IMR-90 (cell line): Measurements from ENCODE around the gene ADTRP. TPM values are rescaled to one million over a fixed set of nuclear protein-coding genes. Genes with fewer than 3 reads are reported as not detected.

Experiments
- ATAC-seq: fragments of 200-7000 bp; cut with Tn5 transposase; 2 replicates; pipeline ENCODE4 v1.9.1; 2020; ENCODE audit warnings: low read depth, mild to moderate bottlenecking, moderate library complexity
- BruUV-seq: library from RNA; stranded (reverse); fragments of 400-500 nt; replicated peaks from 2 replicates; lab custom pipeline; 2021; lab: Mats Ljungman, UMichigan
- CTCF ChIA-PET: fragments of 300-600 bp; formaldehyde crosslinking; extraction: SDS; loops from one replicate; lab custom pipeline; 2021; ENCODE audit warnings: antibody characterized with exemption; lab: Yijun Ruan, JAX
- POLR2A ChIA-PET: fragments of 300-600 bp; sonication (Branson Sonifier 250); formaldehyde crosslinking; loops from one replicate; lab custom pipeline; 2022; ENCODE audit warnings: antibody characterized with exemption; ENCODE audit not compliant: unreplicated experiment; lab: Charles Lee
- DNase-seq: peaks from one replicate; pipeline ENCODE4 v3.0.0; 2013
- H2AFZ ChIP-seq: replicated peaks from 2 replicates; pipeline ENCODE3; 2013; ENCODE audit warnings: low read length, mild to moderate bottlenecking; ENCODE audit not compliant: poor library complexity
- H2AK5ac ChIP-seq: 2 replicates; pipeline ENCODE4 v1.6.1; 2013; ENCODE audit warnings: low read depth, low read length, inconsistent platforms
- H2AK9ac ChIP-seq: replicated peaks from 2 replicates; pipeline ENCODE3; 2013; ENCODE audit warnings: mild to moderate bottlenecking, low read depth, low read length, moderate library complexity; ENCODE audit not compliant: poor library complexity
- H2BK120ac ChIP-seq: 2 replicates; pipeline ENCODE4 v1.6.1; 2013; ENCODE audit warnings: low read depth, low read length, inconsistent platforms
- H2BK15ac ChIP-seq: 3 replicates; pipeline ENCODE4 v1.6.1; 2013; ENCODE audit warnings: low read depth, low read length, inconsistent platforms
- H2BK20ac ChIP-seq: 2 replicates; pipeline ENCODE4 v1.6.1; 2013; ENCODE audit warnings: low read depth, mild to moderate bottlenecking, inconsistent platforms, low read length, moderate library complexity
- H2BK5ac ChIP-seq: 2 replicates; pipeline ENCODE4 v1.6.1; 2013; ENCODE audit warnings: mild to moderate bottlenecking, low read depth, low read length, inconsistent platforms; ENCODE audit not compliant: poor library complexity, severe bottlenecking
- H3K14ac ChIP-seq: replicated peaks from 2 replicates; pipeline ENCODE4 v1.6.1; 2013; ENCODE audit warnings: low read depth, low read length, inconsistent platforms
- H3K18ac ChIP-seq: 2 replicates; pipeline ENCODE4 v1.6.1; 2013; ENCODE audit warnings: low read depth, low read length, control low read depth
- H3K23ac ChIP-seq: 2 replicates; pipeline ENCODE4 v1.6.1; 2013; ENCODE audit warnings: low read depth, low read length, inconsistent platforms
- H3K27ac ChIP-seq: 2 replicates; pipeline ENCODE4 v1.5.1; 2013; ENCODE audit warnings: mild to moderate bottlenecking, control low read depth, low read length; ENCODE audit not compliant: insufficient read depth
- H3K27me3 ChIP-seq: 2 replicates; pipeline ENCODE4 v1.6.1; 2013; ENCODE audit warnings: low read length; ENCODE audit not compliant: control insufficient read depth, insufficient read depth
- H3K36me3 ChIP-seq: 2 replicates; pipeline ENCODE4 v1.6.1; 2013; ENCODE audit warnings: low read length, mixed read lengths; ENCODE audit not compliant: control insufficient read depth, insufficient read depth
- H3K4ac ChIP-seq: 2 replicates; pipeline ENCODE4 v1.6.1; 2013; ENCODE audit warnings: low read depth, low read length, inconsistent platforms
- H3K4me1 ChIP-seq: 2 replicates; pipeline ENCODE4 v1.6.1; 2013; ENCODE audit warnings: low read length, mixed read lengths; ENCODE audit not compliant: control insufficient read depth, insufficient read depth
- H3K4me2 ChIP-seq: 2 replicates; pipeline ENCODE4 v1.6.1; 2013; ENCODE audit warnings: low read depth, mild to moderate bottlenecking, control low read depth, low read length, moderate library complexity
- H3K4me3 ChIP-seq: 2 replicates; pipeline ENCODE4 v1.5.1; 2013; ENCODE audit warnings: low read depth, mild to moderate bottlenecking, control low read depth, low read length, moderate library complexity; ENCODE audit not compliant: insufficient read depth
- H3K56ac ChIP-seq: 2 replicates; pipeline ENCODE4 v1.6.1; 2013; ENCODE audit warnings: low read length, inconsistent platforms; ENCODE audit not compliant: insufficient read depth; ENCODE audit errors: extremely low read depth
- H3K79me1 ChIP-seq, 2 experiments: 2 replicates each; pipeline ENCODE4 v1.6.1; 2013; ENCODE audit warnings: low read length in 2 of 2, inconsistent platforms in 1 of 2, low read depth in 1 of 2
- H3K9ac ChIP-seq: 2 replicates; pipeline ENCODE4 v1.6.1; 2013; ENCODE audit warnings: low read depth, low read length, control low read depth
- H3K9me1 ChIP-seq: 2 replicates; pipeline ENCODE4 v1.6.1; 2013; ENCODE audit warnings: low read length, inconsistent platforms; ENCODE audit not compliant: insufficient read depth
- H3K9me3 ChIP-seq: 2 replicates; pipeline ENCODE4 v1.6.1; 2013; ENCODE audit warnings: low read length; ENCODE audit not compliant: control insufficient read depth, insufficient read depth
- H4K20me1 ChIP-seq: 2 replicates; pipeline ENCODE4 v1.6.1; 2013; ENCODE audit warnings: low read length, inconsistent platforms; ENCODE audit not compliant: insufficient read depth
- H4K5ac ChIP-seq: 2 replicates; pipeline ENCODE4 v1.6.1; 2013; ENCODE audit warnings: mild to moderate bottlenecking, low read depth, low read length, control low read depth
- H4K8ac ChIP-seq, 2 experiments: 2 replicates each; pipeline ENCODE4 v1.6.1; 2013; ENCODE audit warnings: low read depth in 2 of 2, low read length in 2 of 2, control low read depth in 1 of 2, inconsistent platforms in 1 of 2
- H4K91ac ChIP-seq: 2 replicates; pipeline ENCODE4 v1.6.1; 2013; ENCODE audit warnings: low read depth, low read length, inconsistent platforms; ENCODE audit not compliant: insufficient read depth
- BHLHE40 ChIP-seq: fragments of 150-350 bp; IDR thresholded peaks from 2 replicates; pipeline ENCODE4 v1.6.1; 2016; ENCODE audit warnings: mild to moderate bottlenecking, low read depth, low read length
- CEBPB ChIP-seq: IDR thresholded peaks from 2 replicates; pipeline ENCODE4 v1.6.1; 2012; ENCODE audit warnings: low read depth, low read length, improper control_type of control experiment
- FOS ChIP-seq: fragments of 150-350 bp; IDR thresholded peaks from 2 replicates; pipeline ENCODE4 v1.6.1; 2016; ENCODE audit warnings: low read depth, low read length
- RFX5 ChIP-seq: IDR thresholded peaks from 2 replicates; pipeline ENCODE4 v1.8.0; 2012; ENCODE audit warnings: low read depth, mild to moderate bottlenecking, low read length, moderate library complexity
- SMC3 ChIP-seq: fragments of 150-350 bp; IDR thresholded peaks from 2 replicates; pipeline ENCODE4 v1.6.1; 2016; ENCODE audit warnings: low read depth, mild to moderate bottlenecking, antibody characterized with exemption, low read length, moderate library complexity
- USF2 ChIP-seq: fragments of 150-350 bp; IDR thresholded peaks from 2 replicates; pipeline ENCODE4 v1.6.1; 2017; ENCODE audit warnings: mild to moderate bottlenecking, antibody characterized with exemption, low read length, low read depth
- dilution Hi-C: fragments of 300-500 bp; cut with HindIII; formaldehyde crosslinking; loops from one replicate; pipeline ENCODE4 v1.14.3; 2018; ENCODE audit warnings: low sequenced_read_pairs; ENCODE audit not compliant: unreplicated experiment
- in situ Hi-C: fragments of 300-500 bp; cut with MboI; formaldehyde crosslinking; loops from 3 replicates; pipeline ENCODE4 v1.14.3; 2019; ENCODE audit warnings: low sequenced_read_pairs, inconsistent platforms, mixed read lengths
- intact Hi-C: fragments of 100-400 bp; cut with micrococcal nuclease; formaldehyde crosslinking; loops from 2 replicates; pipeline ENCODE4 v1.10.0; 2022
- polyA plus RNA-seq, 3 experiments: library from polyadenylated mRNA; depleted of rRNA; stranded (reverse); fragments of >200 nt; gene quantifications; 2 replicates each; pipeline ENCODE4 v1.2.3, GENCODE V29; 2012; ENCODE audit warnings: low replicate concordance in 1 of 3
- total RNA-seq: library from RNA; depleted of rRNA; stranded (reverse); fragments of >200 nt; gene quantifications from 2 replicates; pipeline ENCODE4 v1.2.3, GENCODE V29; 2012

The ADTRP gene
- total and polyA plus RNA-seq, 2 of the 4 experiments (the other 2 are of a cell fraction), result 0.50 to 0.72 TPM

GRCh38 chr6:11718463-11718862 is 60.1 kb downstream of the ADTRP start:
- POLR2A ChIA-PET, result no interaction called here

More at GRCh38 chr6:11718463-11718862, 60.1 kb downstream of the ADTRP start:
- Histone ChIP-seq H3K56ac (no peak overlapping the region), H4K20me1 (no peaks in the 10 kb centered on the region), H2BK20ac (no peak overlapping the region), H2BK15ac (no peak overlapping the region), H3K14ac (no peak overlapping the region; the same call in 1 of the 2 replicates), H3K4me1 (peaks cover 2% of the 10 kb centered on the region; the same call in 1 of the 2 replicates), H2BK5ac (no peak overlapping the region), H3K9ac (no peak overlapping the region), H3K79me1 (no peaks in the 10 kb centered on the region), H3K18ac (peak overlapping the region; percentile 42), H3K27me3 (no peaks in the 10 kb centered on the region), H2AK9ac (no peak overlapping the region), H3K23ac (no peak overlapping the region), H2BK120ac (peak overlapping the region; percentile 32; the same call in 1 of the 2 replicates), H3K4me3 (no peak overlapping the region), H3K9me1 (no peaks in the 10 kb centered on the region; the same call in 1 of the 2 replicates), H3K4me2 (no peak overlapping the region), H3K36me3 (no peaks in the 10 kb centered on the region), H3K9me3 (no peaks in the 10 kb centered on the region), H2AK5ac (peak overlapping the region; percentile 33; the same call in 1 of the 2 replicates), H4K5ac (peak overlapping the region; percentile 40; the same call in 1 of the 2 replicates), H3K4ac (no peak overlapping the region), H2AFZ (no peak overlapping the region), H3K27ac (no peak overlapping the region), H4K91ac (no peak overlapping the region), H4K8ac (peak overlapping the region in 1 of 2 experiments; percentile 32; a peak in 1 of 4 replicates)
- CTCF ChIA-PET, result interaction anchor here (0.7 kb wide), 1 partner anchor 99 kb away, joined by 3 read pairs; no protein-coding TSS in a partner anchor
- ATAC-seq, result peak; percentile 37; the same call in 1 of the 2 replicates
- intact Hi-C loops, result no loop called here
- peak; percentile 18 for DNase-seq
- no TSS peak for BruUV-seq
- in situ Hi-C loops, result no loop called here
- TF ChIP-seq CEBPB, result no peak
- no peak for TF ChIP-seq RFX5
- no peak for TF ChIP-seq SMC3
- no peak for TF ChIP-seq FOS
- no peak for TF ChIP-seq BHLHE40
- no peak for TF ChIP-seq USF2
- dilution Hi-C loops, result no loop called here
